T-helper 17 cell (primary cell): ENCODE results near the gene CMTM8. TPM values are rescaled to one million over a fixed set of nuclear protein-coding genes. Genes with fewer than 3 reads are reported as not detected.

Experiments
- ATAC-seq: fragments of 150-1000 bp; cut with Tn5 transposase; 2 replicates; pipeline ENCODE4 v1.10.0; 2021; ENCODE audit warnings: mild to moderate bottlenecking, moderate library complexity
- DNase-seq, 3 donors: peaks; one replicate each; pipeline versions ENCODE4 v3.0.0 to v3.0.0-alpha.2; 2020 to 2021
- H3K9me3 ChIP-seq: one replicate; pipeline ENCODE4 v1.7.0; 2013; ENCODE audit warnings: low read length, mild to moderate bottlenecking; ENCODE audit not compliant: control insufficient read depth, poor library complexity, severe bottlenecking
- H3K27ac Mint-ChIP-seq: one replicate; pipeline ENCODE4 v1.8.0; 2022; ENCODE audit warnings: mild to moderate bottlenecking, moderate library complexity, mixed read lengths
- H3K27me3 Mint-ChIP-seq: one replicate; pipeline ENCODE4 v1.8.0; 2022; ENCODE audit warnings: mixed read lengths
- H3K36me3 Mint-ChIP-seq: one replicate; pipeline ENCODE4 v1.8.0; 2022; ENCODE audit warnings: low read depth, mixed read lengths
- H3K4me1 Mint-ChIP-seq: one replicate; pipeline ENCODE4 v1.8.0; 2022; ENCODE audit warnings: mild to moderate bottlenecking, mixed read lengths
- H3K4me3 Mint-ChIP-seq: one replicate; pipeline ENCODE4 v1.8.0; 2022; ENCODE audit warnings: mild to moderate bottlenecking, moderate library complexity, mixed read lengths
- total RNA-seq, 4 donors: library from RNA in 2 of 4; stranded (reverse) in 2 of 4; gene quantifications; one replicate each; pipeline ENCODE4 v1.2.3 and lab custom pipeline; 2022 to 2026

Gene CMTM8
- total RNA-seq, 2 donors from 2014 or later, result 6.3 to 16.4 TPM

- Mint-ChIP-seq H3K27ac (no peak overlapping the region), H3K27me3 (no peaks in the 10 kb centered on the region), H3K4me1 (peaks cover 32% of the 10 kb centered on the region), H3K36me3 (no peaks in the 10 kb centered on the region), H3K4me3 (no peak overlapping the region)
- H3K9me3 ChIP-seq, result no peaks in the 10 kb centered on the region
- no peak for DNase-seq
- ATAC-seq, result no peak
Observed at GRCh38 chr3:32309654-32310242, 71.3 kb downstream of the CMTM8 start.

GRCh38 chr3:32310336-32310735, 71.9 kb downstream of the CMTM8 start:
- DNase-seq (no peak), ATAC-seq (no peak)
- H3K27me3 Mint-ChIP-seq, result no peaks in the 10 kb centered on the region
- no peak overlapping the region for H3K4me3 Mint-ChIP-seq
- no peak overlapping the region for H3K27ac Mint-ChIP-seq
- peaks cover 30% of the 10 kb centered on the region for H3K4me1 Mint-ChIP-seq
- H3K36me3 Mint-ChIP-seq, result no peaks in the 10 kb centered on the region
- no peaks in the 10 kb centered on the region for H3K9me3 ChIP-seq

DNA sequence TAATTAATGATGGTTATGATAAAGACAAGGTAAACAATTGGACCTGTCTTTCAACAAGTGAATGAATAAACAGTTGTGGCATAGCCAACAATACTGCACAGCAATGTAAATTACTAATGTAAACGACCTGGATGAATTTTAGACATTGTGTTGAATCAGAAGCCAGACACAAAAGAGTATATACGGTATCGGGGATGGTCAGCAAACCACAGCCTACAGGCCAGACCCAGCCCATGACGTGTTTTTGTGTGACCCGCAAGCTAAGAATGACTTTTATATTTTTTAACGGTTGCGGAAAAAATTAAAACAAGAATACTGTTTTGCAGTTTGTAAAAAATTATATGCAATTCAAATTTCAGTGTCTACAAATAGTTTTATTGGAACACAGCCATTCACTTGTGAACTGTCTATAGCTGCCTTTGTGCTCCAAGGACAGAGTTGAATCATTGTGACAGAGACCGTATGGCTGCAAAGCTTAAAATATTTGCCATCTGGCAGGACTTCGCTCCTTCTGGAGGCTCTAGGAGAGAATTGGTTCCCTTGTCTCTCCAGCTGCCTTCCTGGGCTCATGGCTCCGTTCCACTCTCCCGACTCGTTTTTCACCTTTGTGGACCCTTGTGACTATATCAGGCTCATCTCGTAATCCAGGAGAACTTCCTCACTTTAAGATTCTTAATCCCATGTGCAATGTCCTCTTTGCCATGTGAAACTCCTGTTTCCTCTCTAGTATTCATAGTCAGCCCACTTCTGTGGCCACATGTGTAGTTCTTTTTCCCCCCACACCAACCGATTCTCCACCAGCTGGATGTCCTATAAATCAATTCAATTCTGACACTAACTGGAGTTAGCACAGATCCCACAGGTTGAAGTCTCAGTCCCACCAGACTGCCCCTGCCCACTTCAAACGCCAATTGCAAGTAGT, 72.7 kb downstream of the CMTM8 start:
- Mint-ChIP-seq H3K36me3 (no peaks in the 10 kb centered on the region), H3K4me1 (peaks cover 28% of the 10 kb centered on the region), H3K4me3 (no peak overlapping the region), H3K27me3 (no peaks in the 10 kb centered on the region), H3K27ac (no peak overlapping the region)
- DNase-seq, result no peak
- no peaks in the 10 kb centered on the region for H3K9me3 ChIP-seq
- no peak for ATAC-seq

- ATAC-seq, result no peak
- Mint-ChIP-seq H3K36me3 (no peaks in the 10 kb centered on the region), H3K4me1 (peaks cover 28% of the 10 kb centered on the region), H3K27me3 (no peaks in the 10 kb centered on the region), H3K4me3 (no peak overlapping the region), H3K27ac (peak overlapping the region; percentile 96)
- DNase-seq, result no peak
- H3K9me3 ChIP-seq, result no peaks in the 10 kb centered on the region
Observed at GRCh38 chr3:32312251-32312650, 73.8 kb downstream of the CMTM8 start.

DNA sequence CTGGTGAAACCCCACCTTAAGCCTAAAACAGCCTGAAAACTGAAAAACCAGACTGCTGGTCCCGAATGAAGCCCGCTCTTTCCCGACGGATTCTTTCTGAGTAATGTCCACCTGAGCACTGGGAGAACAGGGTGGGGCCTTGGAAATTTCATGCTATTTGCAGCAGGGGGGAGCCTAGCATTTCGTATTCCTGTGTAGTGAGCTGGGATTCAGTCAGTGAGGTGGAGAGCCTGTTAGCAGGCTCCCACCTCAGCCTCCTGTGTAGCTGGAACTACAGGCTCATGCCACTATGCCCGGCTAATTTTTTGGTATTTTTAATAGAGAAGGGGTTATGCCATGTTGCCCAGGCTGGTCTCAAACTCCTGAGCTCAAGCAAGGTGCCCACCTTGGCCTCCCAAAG, 74.7 kb downstream of the CMTM8 start:
- peaks cover 28% of the 10 kb centered on the region for H3K4me1 Mint-ChIP-seq
- no peak overlapping the region for H3K4me3 Mint-ChIP-seq
- H3K36me3 Mint-ChIP-seq, result no peaks in the 10 kb centered on the region
- DNase-seq (no peak), ATAC-seq (no peak)
- no peaks in the 10 kb centered on the region for H3K9me3 ChIP-seq
- H3K27me3 Mint-ChIP-seq, result no peaks in the 10 kb centered on the region
- H3K27ac Mint-ChIP-seq, result peak overlapping the region; percentile 96

- H3K9me3 ChIP-seq, result no peaks in the 10 kb centered on the region
- DNase-seq (no peak), ATAC-seq (peak; percentile 77)
- peak overlapping the region; percentile 96 for H3K27ac Mint-ChIP-seq
- H3K27me3 Mint-ChIP-seq, result no peaks in the 10 kb centered on the region
- H3K4me1 Mint-ChIP-seq, result peaks cover 29% of the 10 kb centered on the region
- peak overlapping the region; percentile 88 for H3K4me3 Mint-ChIP-seq
- H3K36me3 Mint-ChIP-seq, result no peaks in the 10 kb centered on the region
Observed at GRCh38 chr3:32313723-32314473, 75.4 kb downstream of the CMTM8 start.

GRCh38 chr3:32315441-32315840, 77.0 kb downstream of the CMTM8 start:
- ATAC-seq (no peak), DNase-seq (no peak)
- H3K9me3 ChIP-seq, result no peaks in the 10 kb centered on the region
- Mint-ChIP-seq H3K36me3 (peaks cover 2% of the 10 kb centered on the region), H3K4me1 (peaks cover 40% of the 10 kb centered on the region), H3K27ac (peak overlapping the region; percentile 74), H3K4me3 (no peak overlapping the region), H3K27me3 (no peaks in the 10 kb centered on the region)

GRCh38 chr3:32316319-32316718, 77.8 kb downstream of the CMTM8 start:
- DNase-seq (no peak), ATAC-seq (no peak)
- Mint-ChIP-seq H3K4me1 (peaks cover 42% of the 10 kb centered on the region), H3K27ac (peak overlapping the region; percentile 74), H3K27me3 (no peaks in the 10 kb centered on the region), H3K4me3 (no peak overlapping the region), H3K36me3 (peaks cover 2% of the 10 kb centered on the region)
- no peaks in the 10 kb centered on the region for H3K9me3 ChIP-seq

GRCh38 chr3:32316976-32317375, 78.5 kb downstream of the CMTM8 start:
- no peak overlapping the region for H3K4me3 Mint-ChIP-seq
- H3K27me3 Mint-ChIP-seq, result no peaks in the 10 kb centered on the region
- DNase-seq, result no peak
- peaks cover 37% of the 10 kb centered on the region for H3K4me1 Mint-ChIP-seq
- H3K27ac Mint-ChIP-seq, result no peak overlapping the region
- no peak for ATAC-seq
- no peaks in the 10 kb centered on the region for H3K9me3 ChIP-seq
- H3K36me3 Mint-ChIP-seq, result peaks cover 2% of the 10 kb centered on the region

DNA sequence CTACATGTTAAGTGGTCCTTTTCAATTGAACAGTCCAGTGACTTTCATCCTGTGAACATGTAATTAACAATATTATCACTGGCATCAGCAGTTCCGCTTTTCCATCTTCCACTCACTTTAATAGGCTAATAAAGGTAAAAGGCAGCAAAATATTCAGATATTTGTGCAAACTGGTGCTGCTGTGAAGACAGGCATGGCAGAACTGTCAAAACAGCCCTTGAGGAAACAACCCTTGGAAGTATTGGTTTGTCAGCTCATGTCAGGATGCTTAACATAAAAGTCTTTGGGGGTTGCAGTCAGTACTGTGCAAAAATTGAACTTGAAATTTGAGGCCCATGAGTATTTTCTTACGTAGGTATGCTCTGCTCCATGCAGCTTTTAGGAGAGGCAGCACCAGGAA, 81.1 kb downstream of the CMTM8 start:
- Mint-ChIP-seq H3K27me3 (no peaks in the 10 kb centered on the region), H3K4me3 (no peak overlapping the region), H3K4me1 (peaks cover 20% of the 10 kb centered on the region), H3K36me3 (peaks cover 2% of the 10 kb centered on the region), H3K27ac (no peak overlapping the region)
- no peak for ATAC-seq
- H3K9me3 ChIP-seq, result no peaks in the 10 kb centered on the region
- no peak for DNase-seq

DNA sequence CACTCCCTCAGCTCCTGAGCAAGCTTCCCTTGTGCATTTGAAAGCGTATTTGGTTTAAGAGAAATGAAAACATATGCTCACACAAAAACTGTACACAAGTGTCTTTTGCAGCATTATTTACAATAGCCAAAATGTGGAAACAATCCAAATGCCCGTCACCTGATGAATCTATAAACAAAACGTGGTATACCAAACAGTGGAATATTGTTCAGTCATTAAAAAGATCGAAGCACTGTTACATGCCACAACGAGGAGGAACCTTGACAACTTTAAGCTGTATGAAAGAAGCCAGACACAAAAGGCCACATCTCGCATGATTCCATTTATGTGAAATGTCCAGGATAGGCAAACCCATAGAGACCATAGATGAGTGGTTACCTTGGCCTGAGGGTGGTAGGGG, 81.6 kb downstream of the CMTM8 start:
- ATAC-seq (no peak), DNase-seq (no peak)
- peaks cover 2% of the 10 kb centered on the region for H3K36me3 Mint-ChIP-seq
- no peak overlapping the region for H3K27ac Mint-ChIP-seq
- H3K27me3 Mint-ChIP-seq, result no peaks in the 10 kb centered on the region
- H3K4me1 Mint-ChIP-seq, result peaks cover 21% of the 10 kb centered on the region
- H3K9me3 ChIP-seq, result no peaks in the 10 kb centered on the region
- H3K4me3 Mint-ChIP-seq, result no peak overlapping the region

- ATAC-seq (no peak), DNase-seq (no peak)
- no peaks in the 10 kb centered on the region for H3K9me3 ChIP-seq
- Mint-ChIP-seq H3K27me3 (no peaks in the 10 kb centered on the region), H3K27ac (no peak overlapping the region), H3K4me3 (no peak overlapping the region), H3K4me1 (peaks cover 24% of the 10 kb centered on the region), H3K36me3 (peaks cover 2% of the 10 kb centered on the region)
Observed at GRCh38 chr3:32321095-32321790, 82.8 kb downstream of the CMTM8 start.

GRCh38 chr3:32322311-32322710, 83.8 kb downstream of the CMTM8 start:
- Mint-ChIP-seq H3K27me3 (no peaks in the 10 kb centered on the region), H3K36me3 (peaks cover 2% of the 10 kb centered on the region), H3K4me3 (no peak overlapping the region), H3K4me1 (peaks cover 24% of the 10 kb centered on the region), H3K27ac (no peak overlapping the region)
- ATAC-seq (no peak), DNase-seq (no peak)
- no peaks in the 10 kb centered on the region for H3K9me3 ChIP-seq
